Smooth muscle cell of bladder (primary cell): Measurements from ENCODE around the gene NXPE2. TPM values are rescaled to one million over a fixed set of nuclear protein-coding genes. Genes with fewer than 3 reads are reported as not detected.

Experiments used
- total RNA-seq: library from RNA; depleted of rRNA; stranded (reverse); fragments of >200 nt; gene quantifications from 2 replicates; pipeline ENCODE4 v1.2.3, GENCODE V29; 2014

Gene NXPE2
- 0.14 and 1.1 TPM in 2 replicates for total RNA-seq

DNA sequence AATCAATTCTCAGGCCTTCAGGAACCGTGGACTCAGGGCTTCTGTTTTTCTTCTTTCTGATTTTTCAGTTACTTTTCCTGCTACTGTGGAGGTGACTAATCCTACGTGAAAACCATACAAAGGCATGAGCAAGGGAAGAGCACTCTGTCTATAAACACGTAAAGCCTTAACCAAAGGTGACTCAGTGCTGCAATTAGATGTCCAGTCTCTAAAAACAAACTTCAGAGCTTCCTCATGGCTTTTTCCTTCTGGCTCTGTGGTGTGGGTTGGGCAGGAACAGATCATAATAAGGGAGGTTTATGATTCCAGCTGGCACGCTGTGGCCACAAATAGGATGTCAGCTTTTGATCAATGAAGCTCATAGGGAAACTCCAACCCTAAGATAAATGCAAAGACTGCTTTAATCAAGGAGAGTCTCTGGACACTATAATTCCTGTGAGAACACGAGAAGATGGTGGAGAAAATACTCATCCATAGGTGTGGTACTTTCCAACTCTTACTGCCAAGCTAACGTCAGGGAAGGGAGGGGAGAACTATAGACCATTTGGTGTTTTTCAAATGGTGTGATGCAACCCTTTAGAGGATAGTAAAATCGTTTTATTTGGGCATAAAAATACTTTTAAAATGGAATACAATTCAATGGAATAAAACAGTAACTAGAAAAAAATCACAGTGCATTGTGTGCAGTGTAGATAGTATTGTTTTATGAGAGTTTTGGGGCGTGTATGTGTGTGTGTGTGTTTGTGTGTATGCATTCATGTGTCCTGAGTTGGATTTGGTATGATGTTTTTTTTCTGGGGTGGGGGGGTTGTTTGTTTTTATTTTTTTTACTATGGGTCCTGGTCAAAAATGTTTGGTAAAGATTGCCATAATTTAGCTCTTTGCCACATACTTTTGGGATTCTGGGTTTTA lies at the start of gene NXPE2:
NXPE2 (plus strand) TSS at position 403 of the 912 bp plus-strand sequence; CDS start at position 452, 49 bp downstream.

Other genes with a start within 250 kb of the NXPE2 start
- 376 and 603 TPM in 2 replicates for gene REXO2, start 239.1 kb upstream of the NXPE2 start, total RNA-seq
- gene NXPE1, start 118.6 kb upstream of the NXPE2 start, total RNA-seq: 0.09 TPM in 1 of 2 replicates, not detected in the other
- not detected in 2 replicates for gene NXPE4, start 82.7 kb upstream of the NXPE2 start, total RNA-seq